HG03045 (cell line): ENCODE results near the gene SYT5.

ENCODE experiments used
- ATAC-seq: cut with Tn5 transposase; IDR thresholded peaks from one replicate; pipeline ENCODE4 v1.9.1; 2021; ENCODE audit warnings: mild to moderate bottlenecking, moderate library complexity; ENCODE audit not compliant: unreplicated experiment

SYT5 gene

DNA sequence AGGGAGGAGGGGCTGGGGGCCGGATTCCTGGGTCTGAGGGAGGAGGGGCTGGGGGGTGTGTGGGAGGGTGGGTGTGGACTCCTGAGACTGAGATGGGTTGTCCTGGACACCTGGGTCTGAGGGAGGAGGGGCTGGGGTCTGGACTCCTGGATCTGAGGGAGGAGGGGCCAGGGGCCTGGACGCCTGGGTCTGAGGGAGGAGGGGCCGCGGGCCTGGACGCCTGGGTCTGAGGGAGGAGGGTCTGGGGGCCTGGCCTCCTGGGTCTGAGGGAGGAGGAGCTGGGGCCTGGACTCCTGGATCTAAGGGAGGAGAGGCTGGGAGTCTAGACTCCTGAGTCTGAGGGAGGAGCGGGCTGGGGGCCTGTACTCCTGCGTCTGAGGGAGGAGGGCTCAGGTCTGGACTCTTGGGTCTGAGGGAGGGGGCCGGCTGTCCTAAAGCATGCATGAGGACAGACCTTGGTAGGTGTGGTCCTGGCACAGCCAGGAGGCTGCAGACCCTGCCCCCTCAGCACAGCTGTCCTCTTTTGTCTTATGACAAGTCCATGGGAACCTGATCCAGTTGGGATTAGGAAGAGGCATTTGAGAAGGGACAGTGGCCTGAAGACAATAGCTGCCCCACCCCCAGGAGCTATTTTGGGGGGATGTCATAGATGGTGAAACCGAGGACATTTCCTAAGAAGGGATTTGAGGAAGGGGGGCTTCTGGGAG, 32.4 kb downstream of the SYT5 start:
- no peak for ATAC-seq

GRCh38 chr19:55146705-55147273, 33.3 kb downstream of the SYT5 start:
- ATAC-seq = no peak

DNA sequence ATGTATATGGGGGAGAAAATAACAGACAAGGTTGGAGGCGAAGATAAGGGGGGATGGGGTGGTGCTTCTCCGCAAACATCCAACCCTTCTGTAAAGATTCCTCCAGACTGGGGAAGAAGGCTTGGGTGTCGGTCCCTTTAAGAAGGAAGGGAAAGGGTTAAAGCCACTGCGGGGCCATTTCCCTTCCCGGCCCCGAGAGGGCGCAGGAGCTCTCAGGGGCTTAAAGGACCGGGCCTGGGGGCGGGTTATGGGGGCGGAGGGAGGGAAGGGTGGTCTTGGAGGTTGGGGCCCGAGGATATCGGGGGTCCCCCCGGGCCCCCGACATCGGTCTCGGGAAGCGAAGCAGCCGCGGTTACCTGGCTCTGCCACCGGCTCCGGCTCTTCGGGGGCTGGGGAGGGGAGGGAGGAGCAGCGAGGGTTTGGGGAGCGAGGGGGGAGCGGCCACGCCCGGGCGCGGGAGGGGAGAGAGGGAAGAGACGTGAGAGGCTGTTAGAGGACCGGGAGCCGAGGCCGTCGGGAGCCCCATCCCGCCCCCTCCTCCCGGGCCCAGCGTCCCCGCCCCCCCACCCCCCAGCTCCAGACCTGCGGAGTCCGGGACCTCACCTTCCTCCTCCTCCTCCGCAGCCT, 33.9 kb downstream of the SYT5 start:
- no peak for ATAC-seq

DNA sequence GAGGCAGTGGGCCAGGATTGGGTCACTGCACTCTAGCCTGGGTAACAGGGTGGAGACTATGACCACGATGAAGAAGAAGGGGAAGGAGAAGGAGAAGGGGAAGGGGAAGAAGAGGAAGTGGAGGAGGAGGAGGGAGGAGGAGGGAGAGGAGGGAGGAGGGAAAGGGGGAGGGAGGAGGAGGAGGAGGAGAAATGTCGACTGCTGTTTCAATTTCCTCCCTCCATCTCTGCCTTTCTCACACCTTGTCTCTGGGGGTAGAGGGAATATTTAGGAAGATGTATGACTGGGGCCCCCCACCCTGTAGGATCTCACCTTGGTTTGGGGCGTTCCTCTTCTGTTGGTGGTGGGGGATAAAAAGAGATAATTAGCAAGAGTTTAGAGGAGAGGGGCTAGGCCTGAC, 34.9 kb downstream of the SYT5 start:
- ATAC-seq = no peak

DNA sequence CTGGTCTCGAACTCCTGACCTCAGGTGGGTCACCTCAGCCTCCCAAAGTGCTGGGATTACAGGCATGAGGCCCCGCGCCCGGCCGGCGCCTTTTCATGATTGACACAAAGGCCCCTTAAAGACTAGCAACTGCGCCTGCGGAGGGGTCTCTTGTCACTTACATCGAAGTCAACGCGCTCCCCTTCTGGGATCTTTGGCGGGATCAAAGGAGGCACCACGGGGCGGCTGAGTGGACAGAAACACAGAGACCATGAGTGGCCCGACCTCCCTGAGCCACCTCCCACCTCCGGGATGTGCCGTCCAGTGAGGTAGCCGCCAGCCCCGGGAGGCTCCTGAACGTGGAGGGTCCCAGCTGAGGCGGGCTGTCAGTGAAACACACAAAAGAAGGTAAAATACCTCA, 38.4 kb downstream of the SYT5 start:
- no peak for ATAC-seq

DNA sequence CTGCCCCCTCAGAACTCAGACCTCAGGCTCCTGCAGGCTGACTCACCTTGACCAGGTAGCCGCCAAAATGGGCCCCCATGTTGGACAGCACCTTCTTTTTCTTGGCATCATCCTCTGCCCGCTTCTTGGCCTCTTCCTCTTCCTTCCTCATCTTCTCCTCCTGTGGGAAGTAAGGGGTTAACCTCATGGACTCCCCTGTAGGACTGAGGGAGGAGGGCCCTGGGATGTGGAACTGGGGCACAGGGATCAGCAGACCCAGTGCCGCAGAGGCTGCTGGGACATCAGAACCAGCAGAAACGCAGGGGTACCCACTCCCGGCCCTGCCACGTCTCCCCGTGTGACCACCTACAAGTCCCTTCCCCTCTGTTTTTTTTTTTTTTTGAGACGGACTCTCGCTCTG, 42.2 kb downstream of the SYT5 start:
- ATAC-seq = no peak

DNA sequence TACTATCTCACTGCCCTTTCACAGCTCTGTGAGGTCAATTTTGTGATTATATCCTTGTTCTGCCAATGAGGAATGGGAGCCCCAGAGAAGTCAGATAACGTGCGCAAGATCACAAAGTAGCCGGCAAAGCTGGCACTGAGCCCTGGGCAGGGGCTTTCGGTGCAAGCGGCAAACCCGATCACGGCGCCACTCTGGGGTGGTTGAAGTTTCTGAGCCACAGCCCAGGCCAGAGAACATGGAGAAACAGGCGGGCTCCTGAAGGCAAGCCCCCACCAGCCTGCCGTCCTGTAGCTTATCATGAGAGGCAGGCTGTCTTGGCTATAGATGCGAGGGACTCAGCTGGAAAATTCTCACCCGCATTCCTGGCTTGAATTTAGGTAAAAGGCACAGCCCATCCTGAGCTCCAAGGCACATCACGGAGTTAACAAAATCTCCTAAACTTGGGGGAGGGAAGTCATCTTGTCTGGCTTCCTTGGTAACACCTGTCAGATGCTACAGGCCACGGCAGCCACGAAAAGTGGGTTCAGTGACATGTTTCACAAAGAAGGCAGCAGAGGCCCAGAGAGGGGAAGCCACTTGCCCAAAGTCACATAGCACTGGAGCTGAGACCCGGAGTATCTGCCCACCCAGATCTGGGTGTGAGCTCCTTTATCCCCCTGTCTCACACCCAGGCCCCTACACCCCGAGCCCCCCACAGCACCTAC, 43.5 kb downstream of the SYT5 start:
- ATAC-seq = no peak

GRCh38 chr19:55134736-55135135, 45.4 kb downstream of the SYT5 start:
- ATAC-seq = no peak

DNA sequence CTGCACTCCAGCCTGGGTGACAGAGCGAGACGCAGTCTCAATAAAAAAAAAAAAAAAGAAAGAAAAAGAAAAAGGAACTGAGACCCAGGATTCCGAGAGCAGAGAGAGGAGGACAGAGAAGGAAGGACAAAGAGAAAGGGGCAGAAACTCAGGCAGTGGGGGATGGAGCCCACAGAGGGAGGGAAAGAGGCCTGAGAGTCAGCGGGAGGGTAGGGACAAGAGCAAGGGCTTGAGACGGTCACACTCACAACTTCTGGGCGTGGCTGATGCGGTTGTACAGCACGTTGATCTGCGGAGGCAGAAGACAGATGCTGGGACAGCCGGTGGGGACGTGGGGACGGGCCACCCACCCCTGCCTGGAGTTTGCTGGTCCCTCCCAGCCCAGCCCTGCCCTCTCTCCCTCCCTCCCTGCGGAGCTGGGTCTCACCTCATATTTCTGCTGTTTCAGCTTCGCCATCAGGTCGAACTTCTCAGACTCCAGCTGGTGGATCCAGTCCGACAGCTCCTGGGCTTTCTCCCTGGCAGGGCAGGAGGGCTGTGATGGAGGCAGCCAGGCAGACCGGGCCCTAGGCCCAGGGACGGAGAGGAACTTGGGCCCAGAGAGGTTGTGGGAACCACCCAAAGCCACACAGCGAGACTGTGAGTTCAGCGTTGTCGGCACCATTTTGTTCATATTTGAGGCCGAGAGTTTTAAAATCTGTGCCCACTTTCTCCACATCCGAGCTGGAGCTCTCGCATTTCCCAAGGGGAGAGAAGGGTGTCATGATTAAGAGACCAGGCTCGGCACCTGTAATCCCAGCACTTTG, 46.2 kb downstream of the SYT5 start:
- no peak for ATAC-seq

- no peak for ATAC-seq
Observed at GRCh38 chr19:55132453-55133129, 47.5 kb downstream of the SYT5 start.

- no peak for ATAC-seq
Observed at GRCh38 chr19:55131421-55131820, 48.7 kb downstream of the SYT5 start.
